VCaP (cell line): ENCODE data around the gene PGBD1.

Experiments
- H3K27ac ChIP-seq: fragments of 450-650 bp; 2 replicates; pipeline ENCODE4 v1.5.1; 2017
- TF ChIP-seq, protein P1 (sequence below): fragments of 450-650 bp; conservative IDR thresholded peaks from 2 replicates; pipeline ENCODE4 v1.5.1; 2017; ENCODE audit warnings: mild to moderate bottlenecking, moderate library complexity

PGBD1 gene, protein sequence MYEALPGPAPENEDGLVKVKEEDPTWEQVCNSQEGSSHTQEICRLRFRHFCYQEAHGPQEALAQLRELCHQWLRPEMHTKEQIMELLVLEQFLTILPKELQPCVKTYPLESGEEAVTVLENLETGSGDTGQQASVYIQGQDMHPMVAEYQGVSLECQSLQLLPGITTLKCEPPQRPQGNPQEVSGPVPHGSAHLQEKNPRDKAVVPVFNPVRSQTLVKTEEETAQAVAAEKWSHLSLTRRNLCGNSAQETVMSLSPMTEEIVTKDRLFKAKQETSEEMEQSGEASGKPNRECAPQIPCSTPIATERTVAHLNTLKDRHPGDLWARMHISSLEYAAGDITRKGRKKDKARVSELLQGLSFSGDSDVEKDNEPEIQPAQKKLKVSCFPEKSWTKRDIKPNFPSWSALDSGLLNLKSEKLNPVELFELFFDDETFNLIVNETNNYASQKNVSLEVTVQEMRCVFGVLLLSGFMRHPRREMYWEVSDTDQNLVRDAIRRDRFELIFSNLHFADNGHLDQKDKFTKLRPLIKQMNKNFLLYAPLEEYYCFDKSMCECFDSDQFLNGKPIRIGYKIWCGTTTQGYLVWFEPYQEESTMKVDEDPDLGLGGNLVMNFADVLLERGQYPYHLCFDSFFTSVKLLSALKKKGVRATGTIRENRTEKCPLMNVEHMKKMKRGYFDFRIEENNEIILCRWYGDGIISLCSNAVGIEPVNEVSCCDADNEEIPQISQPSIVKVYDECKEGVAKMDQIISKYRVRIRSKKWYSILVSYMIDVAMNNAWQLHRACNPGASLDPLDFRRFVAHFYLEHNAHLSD

DNA sequence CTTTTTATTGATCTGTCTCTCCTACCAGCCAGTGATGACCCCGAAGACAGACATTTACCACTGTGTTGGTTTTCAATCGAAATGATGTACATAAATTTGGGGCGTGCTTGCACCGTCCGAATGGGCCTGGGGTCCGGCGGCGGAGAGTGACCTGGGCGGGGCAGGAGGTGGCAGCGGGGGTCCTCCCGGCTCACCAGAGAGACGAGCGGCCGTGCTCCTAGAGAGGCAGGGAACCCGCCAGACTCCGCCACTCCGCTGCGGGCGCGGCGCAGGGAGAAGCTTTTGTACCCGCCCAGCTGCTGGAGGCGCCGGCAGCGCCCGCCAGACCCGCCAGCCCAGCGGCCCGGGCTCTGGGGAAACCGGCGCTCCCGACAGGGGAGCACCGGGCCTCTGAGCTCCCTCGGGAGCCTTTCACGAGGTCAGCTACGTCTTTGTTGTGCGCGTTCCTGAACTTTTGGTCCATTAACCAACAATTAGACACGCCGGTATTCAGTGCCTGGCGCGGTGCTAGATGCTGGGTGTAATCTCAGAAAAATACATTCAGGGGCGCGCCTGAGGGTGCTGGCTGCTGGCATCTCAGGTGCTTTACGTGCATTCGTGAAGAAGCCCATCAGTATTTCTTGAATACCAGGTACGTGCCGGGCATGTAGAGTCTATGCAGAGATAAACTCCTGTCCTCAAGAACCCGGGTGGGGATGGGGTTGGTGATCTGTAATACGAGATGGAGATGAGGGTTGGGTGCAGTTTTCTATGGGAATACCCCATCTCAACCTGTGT, at the start of gene PGBD1:
Gene PGBD1, plus strand, starts transcription at position 285 of the 777 bp plus-strand sequence. CDS start 2,242 bp downstream, outside the sequence.
- TF ChIP-seq, protein P1, sequence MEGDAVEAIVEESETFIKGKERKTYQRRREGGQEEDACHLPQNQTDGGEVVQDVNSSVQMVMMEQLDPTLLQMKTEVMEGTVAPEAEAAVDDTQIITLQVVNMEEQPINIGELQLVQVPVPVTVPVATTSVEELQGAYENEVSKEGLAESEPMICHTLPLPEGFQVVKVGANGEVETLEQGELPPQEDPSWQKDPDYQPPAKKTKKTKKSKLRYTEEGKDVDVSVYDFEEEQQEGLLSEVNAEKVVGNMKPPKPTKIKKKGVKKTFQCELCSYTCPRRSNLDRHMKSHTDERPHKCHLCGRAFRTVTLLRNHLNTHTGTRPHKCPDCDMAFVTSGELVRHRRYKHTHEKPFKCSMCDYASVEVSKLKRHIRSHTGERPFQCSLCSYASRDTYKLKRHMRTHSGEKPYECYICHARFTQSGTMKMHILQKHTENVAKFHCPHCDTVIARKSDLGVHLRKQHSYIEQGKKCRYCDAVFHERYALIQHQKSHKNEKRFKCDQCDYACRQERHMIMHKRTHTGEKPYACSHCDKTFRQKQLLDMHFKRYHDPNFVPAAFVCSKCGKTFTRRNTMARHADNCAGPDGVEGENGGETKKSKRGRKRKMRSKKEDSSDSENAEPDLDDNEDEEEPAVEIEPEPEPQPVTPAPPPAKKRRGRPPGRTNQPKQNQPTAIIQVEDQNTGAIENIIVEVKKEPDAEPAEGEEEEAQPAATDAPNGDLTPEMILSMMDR = 0 out of 2 replicates have a peak, but pooled peaks have one; percentile 7
- H3K27ac ChIP-seq = peak within 1 kb of the TSS; percentile 60

DNA sequence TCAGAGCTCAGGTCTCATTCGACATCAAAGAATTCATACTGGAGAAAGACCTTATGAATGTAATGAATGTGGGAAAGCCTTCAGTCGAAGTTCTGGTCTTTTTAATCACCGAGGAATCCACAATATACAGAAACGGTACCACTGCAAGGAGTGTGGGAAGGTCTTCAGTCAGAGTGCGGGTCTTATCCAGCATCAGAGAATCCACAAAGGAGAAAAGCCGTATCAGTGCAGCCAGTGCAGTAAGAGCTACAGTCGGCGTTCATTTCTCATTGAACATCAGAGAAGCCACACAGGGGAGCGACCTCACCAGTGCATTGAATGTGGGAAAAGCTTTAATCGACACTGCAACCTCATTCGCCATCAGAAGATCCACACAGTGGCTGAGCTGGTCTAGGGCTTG, 48.6 kb upstream of the PGBD1 start:
- H3K27ac ChIP-seq = no peak overlapping the region
- TF ChIP-seq, protein P1 = no peak

DNA sequence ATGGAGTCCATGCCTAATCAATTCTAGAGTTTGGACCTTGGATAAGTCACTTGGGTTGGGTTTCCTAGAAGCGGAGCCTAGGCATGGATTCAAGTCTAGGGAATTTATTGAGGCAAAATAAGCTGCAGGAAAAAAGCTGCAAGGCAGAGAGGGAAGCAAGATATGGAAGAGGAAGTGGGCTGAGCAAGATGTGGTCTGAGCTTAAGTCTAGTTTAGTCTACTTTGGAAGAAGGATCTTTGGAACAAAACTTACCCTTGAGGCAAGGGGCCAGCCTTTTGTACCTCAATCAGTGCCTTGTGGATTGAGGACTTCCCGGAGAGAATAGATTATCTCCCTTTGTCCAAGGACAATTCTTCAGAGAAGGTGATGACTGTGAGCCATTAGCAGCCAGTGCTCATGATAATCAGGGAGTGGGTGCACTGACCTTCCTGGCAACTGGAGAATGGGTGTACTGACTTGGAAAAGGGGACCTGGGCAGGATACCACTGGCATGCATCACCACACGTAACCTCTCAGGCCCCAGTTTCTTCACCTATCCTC, 45.4 kb upstream of the PGBD1 start:
- TF ChIP-seq, protein P1 = no peak
- no peak overlapping the region for H3K27ac ChIP-seq

DNA sequence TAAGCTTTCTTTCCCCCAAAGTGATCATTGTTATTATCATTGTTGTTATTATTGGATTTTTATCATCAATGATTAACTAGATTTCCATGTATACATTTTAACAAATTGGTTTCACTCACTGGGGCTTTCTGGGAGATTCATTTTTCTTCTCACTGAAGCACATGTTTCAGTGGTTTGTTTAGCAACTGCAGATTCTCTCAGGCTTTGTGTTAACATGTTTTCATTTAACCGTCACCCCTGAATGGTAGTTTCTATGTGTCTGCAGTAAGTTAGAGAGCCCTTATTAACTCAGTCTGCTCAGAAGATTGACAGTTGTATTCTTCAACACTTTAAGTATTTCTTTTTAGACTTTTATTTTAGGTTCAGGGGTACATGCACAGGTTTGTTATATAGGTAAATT, 41.7 kb upstream of the PGBD1 start:
- no peak overlapping the region for H3K27ac ChIP-seq
- TF ChIP-seq, protein P1 = no peak

DNA sequence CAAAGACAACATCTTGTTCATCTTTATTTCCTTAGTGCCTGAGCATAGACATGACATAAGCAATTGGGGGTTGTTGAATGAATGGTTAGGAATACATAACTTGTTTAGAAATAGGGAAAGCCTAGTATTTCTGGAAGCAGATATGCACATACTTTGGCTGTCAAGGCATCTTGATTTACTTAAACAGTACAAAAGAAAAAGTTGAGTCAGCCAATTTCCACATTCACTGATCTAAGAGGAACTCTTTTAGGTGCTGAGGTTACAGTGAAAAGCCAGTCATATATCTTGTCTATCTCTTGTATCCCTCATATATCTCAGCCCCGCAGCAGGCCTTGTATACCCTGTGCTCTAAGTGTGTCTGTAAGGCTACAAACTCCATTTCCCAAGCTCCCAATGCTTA, 40.9 kb upstream of the PGBD1 start:
- H3K27ac ChIP-seq = no peak overlapping the region
- TF ChIP-seq, protein P1 = no peak

DNA sequence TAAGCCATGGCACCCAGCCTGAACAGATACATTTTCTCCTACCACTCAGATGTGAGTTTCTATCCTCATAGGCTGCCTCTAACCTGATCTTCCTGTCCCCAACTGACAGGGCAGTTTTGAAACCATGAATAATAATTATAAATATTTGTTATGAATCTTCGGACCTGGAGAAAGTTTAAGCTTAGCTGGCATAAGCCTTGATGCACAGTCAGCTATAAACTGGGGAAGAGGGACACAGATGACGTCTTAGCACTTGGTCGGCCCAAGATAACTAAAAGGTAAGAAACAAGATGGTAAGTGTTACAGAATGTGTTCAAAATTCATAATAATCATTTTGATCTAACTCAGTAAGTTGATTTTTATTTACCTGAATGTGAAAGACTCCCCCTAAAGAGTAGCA, 37.4 kb upstream of the PGBD1 start:
- H3K27ac ChIP-seq = no peak overlapping the region
- TF ChIP-seq, protein P1 = no peak
